Stimulated activated CD4-positive, alpha-beta T cell treated with anti-CD3 and anti-CD28 coated beads, Interleukin-1b, Interleukin-23, amount 100 ng/mL, for 24 hours (primary cell): ENCODE measurements around the gene H1-8.

Experiments used
- DNase-seq, 4 experiments: peaks; one replicate each; pipeline ENCODE4 v3.0.0-alpha.2; 2020; ENCODE audit warnings: low read depth in 4 of 4, low spot score in 1 of 4

Gene H1-8

GRCh38 chr3:129571605-129572547 lies 28.9 kb downstream of the H1-8 start:
- DNase-seq: no peak

GRCh38 chr3:129572603-129573002 lies 29.6 kb downstream of the H1-8 start:
- DNase-seq: no peak

- DNase-seq: no peak
Measured at GRCh38 chr3:129573493-129573892, 30.5 kb downstream of the H1-8 start.

GRCh38 chr3:129574206-129574605 lies 31.2 kb downstream of the H1-8 start:
- DNase-seq: no peak

GRCh38 chr3:129575233-129575996 lies 32.4 kb downstream of the H1-8 start:
- DNase-seq: no peak

- no peak for DNase-seq
Measured at GRCh38 chr3:129575997-129576384, 33.0 kb downstream of the H1-8 start.

- no peak for DNase-seq
Measured at GRCh38 chr3:129576514-129577352, 33.8 kb downstream of the H1-8 start.

- no peak for DNase-seq
Measured at GRCh38 chr3:129577366-129577765, 34.4 kb downstream of the H1-8 start.

- no peak for DNase-seq
Measured at GRCh38 chr3:129577925-129578786, 35.2 kb downstream of the H1-8 start.

GRCh38 chr3:129579991-129580390 lies 37.0 kb downstream of the H1-8 start:
- DNase-seq: no peak

- DNase-seq: no peak
Measured at GRCh38 chr3:129581623-129582022, 38.6 kb downstream of the H1-8 start.

GRCh38 chr3:129582799-129583198 lies 39.8 kb downstream of the H1-8 start:
- no peak for DNase-seq

- DNase-seq: no peak
Measured at GRCh38 chr3:129583289-129583688, 40.3 kb downstream of the H1-8 start.

GRCh38 chr3:129584631-129585030 lies 41.7 kb downstream of the H1-8 start:
- DNase-seq: no peak

- DNase-seq: no peak
Measured at GRCh38 chr3:129585949-129586657, 43.1 kb downstream of the H1-8 start.

GRCh38 chr3:129586746-129587430 lies 43.9 kb downstream of the H1-8 start:
- DNase-seq: no peak

GRCh38 chr3:129587566-129588210 lies 44.7 kb downstream of the H1-8 start:
- DNase-seq: no peak

GRCh38 chr3:129590215-129590614 lies 47.2 kb downstream of the H1-8 start:
- no peak for DNase-seq

GRCh38 chr3:129591932-129592331 lies 49.0 kb downstream of the H1-8 start:
- DNase-seq: no peak
